Esophagus squamous epithelium (tissue), 5 donors: ENCODE measurements around the gene SPOCK1. TPM values are rescaled to one million over a fixed set of nuclear protein-coding genes. Genes with fewer than 3 reads are reported as not detected.
"Not testable (repeated sequence)": the region's sequence is repeated elsewhere in the genome, so short reads cannot be mapped to it uniquely, and the experiment has no call there.

Source experiments
- DNase-seq: peaks from one replicate; lab custom pipeline; 2025; lab: John Stamatoyannopoulos, UW
- H3K27ac ChIP-seq, 4 donors: fragments of 200-600 bp; sonication (generic); one replicate each; pipeline ENCODE4 v1.5.1; 2016 to 2019; ENCODE audit warnings: mild to moderate bottlenecking in 1 of 4
- H3K27me3 ChIP-seq, 4 donors: fragments of 200-600 bp; sonication (generic); 1 replicate in 3 of 4; 2 replicates in 1 of 4; pipeline versions ENCODE4 v1.5.1 to v1.6.0; 2017 to 2021; ENCODE audit warnings: antibody characterized with exemption in 1 of 4
- H3K36me3 ChIP-seq, 3 donors: fragments of 200-600 bp; sonication (generic); one replicate each; pipeline ENCODE4 v1.5.1; 2016 to 2019
- H3K4me1 ChIP-seq, 3 donors: fragments of 200-600 bp; sonication (generic); one replicate each; pipeline ENCODE4 v1.5.1; 2017 to 2019
- H3K4me3 ChIP-seq, 4 donors: fragments of 200-600 bp; sonication (generic); 1 replicate in 3 of 4; 2 replicates in 1 of 4; pipeline ENCODE4 v1.5.1; 2016 to 2019; ENCODE audit warnings: mild to moderate bottlenecking in 2 of 4, moderate library complexity in 1 of 4
- H3K9me3 ChIP-seq, 3 donors: fragments of 200-600 bp; sonication (generic); one replicate each; pipeline ENCODE4 v1.5.1; 2016 to 2019
- POLR2A ChIP-seq, 4 donors: fragments of 450-650 bp; IDR thresholded peaks; one replicate each; pipeline ENCODE4 v1.6.1; 2017; ENCODE audit warnings: antibody characterized with exemption in 4 of 4, mild to moderate bottlenecking in 4 of 4, moderate library complexity in 3 of 4
- WGBS, 2 donors: methylation state at CpG; one replicate each; pipeline ENCODE4 v1.1.5; 2018; 5-methylcytosine and 5-hydroxymethylcytosine counted together
- intact Hi-C: fragments of 100-400 bp; cut with DNase I; formaldehyde crosslinking; loops from one replicate; pipeline ENCODE4 v1.15.0; 2022
- total RNA-seq, 4 donors: library from RNA; depleted of rRNA; stranded (reverse); fragments of >200 nt; gene quantifications; one replicate each; pipeline ENCODE4 v1.1.0, GENCODE V29; 2016
- TF ChIP-seq, protein P1 (sequence below), 6 experiments: fragments of 450-650 bp in 4 of 6; fragments of 200-600 bp in 2 of 6; sonication (generic) in 2 of 6; IDR thresholded peaks; one replicate each; pipeline ENCODE4 v1.5.1; 2016 to 2019; ENCODE audit warnings: antibody characterized with exemption in 6 of 6, mild to moderate bottlenecking in 4 of 6, moderate library complexity in 4 of 6
- donor health status: DM: yes; HTN: yes; CAD: no.

The SPOCK1 gene
- total RNA-seq, 4 donors from 2014 or later, result 0.99 to 21.9 (median 8.1) TPM

- H3K4me1 ChIP-seq, result no peaks in the 10 kb centered on the region
- H3K4me3 ChIP-seq, result no peak overlapping the region
- WGBS, 2 donors, result 82 to 86% methylated on average over 2 to 4 of the region's 4 CpGs
- no peak for DNase-seq
- no peak for TF ChIP-seq POLR2A (IDR thresholded peaks at IDR 0.05)
- TF ChIP-seq, protein P1, sequence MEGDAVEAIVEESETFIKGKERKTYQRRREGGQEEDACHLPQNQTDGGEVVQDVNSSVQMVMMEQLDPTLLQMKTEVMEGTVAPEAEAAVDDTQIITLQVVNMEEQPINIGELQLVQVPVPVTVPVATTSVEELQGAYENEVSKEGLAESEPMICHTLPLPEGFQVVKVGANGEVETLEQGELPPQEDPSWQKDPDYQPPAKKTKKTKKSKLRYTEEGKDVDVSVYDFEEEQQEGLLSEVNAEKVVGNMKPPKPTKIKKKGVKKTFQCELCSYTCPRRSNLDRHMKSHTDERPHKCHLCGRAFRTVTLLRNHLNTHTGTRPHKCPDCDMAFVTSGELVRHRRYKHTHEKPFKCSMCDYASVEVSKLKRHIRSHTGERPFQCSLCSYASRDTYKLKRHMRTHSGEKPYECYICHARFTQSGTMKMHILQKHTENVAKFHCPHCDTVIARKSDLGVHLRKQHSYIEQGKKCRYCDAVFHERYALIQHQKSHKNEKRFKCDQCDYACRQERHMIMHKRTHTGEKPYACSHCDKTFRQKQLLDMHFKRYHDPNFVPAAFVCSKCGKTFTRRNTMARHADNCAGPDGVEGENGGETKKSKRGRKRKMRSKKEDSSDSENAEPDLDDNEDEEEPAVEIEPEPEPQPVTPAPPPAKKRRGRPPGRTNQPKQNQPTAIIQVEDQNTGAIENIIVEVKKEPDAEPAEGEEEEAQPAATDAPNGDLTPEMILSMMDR (IDR thresholded peaks at IDR 0.05), result no peak
- H3K27ac ChIP-seq, result no peak overlapping the region
- no peaks in the 10 kb centered on the region for H3K36me3 ChIP-seq
- no peaks in the 10 kb centered on the region for H3K9me3 ChIP-seq
- no peaks in the 10 kb centered on the region for H3K27me3 ChIP-seq
- intact Hi-C loops, result no loop called here
Measured at GRCh38 chr5:136984772-136985446, 514.2 kb downstream of the SPOCK1 start.

GRCh38 chr5:136981936-136982335 lies 517.2 kb downstream of the SPOCK1 start:
- intact Hi-C loops, result no loop called here
- no peak for DNase-seq
- Histone ChIP-seq H3K9me3 (no peaks in the 10 kb centered on the region), H3K27ac (no peak overlapping the region), H3K4me3 (no peak overlapping the region), H3K4me1 (no peaks in the 10 kb centered on the region), H3K36me3 (no peaks in the 10 kb centered on the region), H3K27me3 (no peaks in the 10 kb centered on the region)
- WGBS, 2 donors, result 82 to 83% methylated on average over 2 of the region's 2 CpGs
- TF ChIP-seq, protein P1 (IDR thresholded peaks at IDR 0.05), result no peak
- no peak for TF ChIP-seq POLR2A (IDR thresholded peaks at IDR 0.05)

- H3K4me3 ChIP-seq, result no peak overlapping the region
Measured at GRCh38 chr5:136979131-136979530, 520.0 kb downstream of the SPOCK1 start.

DNA sequence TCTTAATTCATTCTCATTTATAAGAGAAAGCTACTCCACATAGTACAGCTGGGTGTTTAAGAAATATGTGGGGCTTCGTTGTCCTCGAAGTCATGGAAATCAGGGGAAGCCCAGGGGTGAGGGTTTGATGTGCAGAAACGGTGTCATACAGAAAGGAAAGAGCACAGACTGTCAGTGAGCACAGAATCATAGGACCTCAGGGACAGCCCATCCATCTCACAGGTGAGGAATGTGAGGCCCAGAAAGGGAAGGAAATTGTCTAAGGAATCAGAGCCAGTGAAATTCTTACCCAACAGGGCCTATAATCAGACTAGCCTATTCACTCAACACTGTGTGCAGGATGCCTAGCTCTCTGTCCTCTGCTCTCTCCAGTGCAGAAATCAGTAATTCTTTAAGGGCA lies 535.6 kb downstream of the SPOCK1 start:
- no peak for DNase-seq

More at GRCh38 chr5:136979131-136979530, 520.0 kb downstream of the SPOCK1 start:
- no peak for TF ChIP-seq POLR2A (IDR thresholded peaks at IDR 0.05)
- TF ChIP-seq, protein P1 (IDR thresholded peaks at IDR 0.05), result no peak
- no peak for DNase-seq
- Histone ChIP-seq H3K4me1 (no peaks in the 10 kb centered on the region), H3K9me3 (no peaks in the 10 kb centered on the region), H3K36me3 (no peaks in the 10 kb centered on the region), H3K27me3 (no peaks in the 10 kb centered on the region), H3K27ac (no peak overlapping the region)
- intact Hi-C loops, result no loop called here
- 80% methylated on average over 3 to 5 of the region's 5 CpGs for WGBS, 2 donors

GRCh38 chr5:136957428-136957827 lies 541.7 kb downstream of the SPOCK1 start:
- 39 to 44% methylated on average over 2 of the region's 2 CpGs for WGBS, 2 donors

More for the DNA sequence above, 535.6 kb downstream of the SPOCK1 start:
- Histone ChIP-seq H3K4me3 (no peak overlapping the region), H3K9me3 (no peaks in the 10 kb centered on the region), H3K27ac (no peak overlapping the region), H3K36me3 (no peaks in the 10 kb centered on the region), H3K27me3 (no peaks in the 10 kb centered on the region), H3K4me1 (no peaks in the 10 kb centered on the region)
- TF ChIP-seq POLR2A (IDR thresholded peaks at IDR 0.05), result no peak
- TF ChIP-seq, protein P1 (IDR thresholded peaks at IDR 0.05), result no peak
- intact Hi-C loops, result no loop called here
- 50 to 61% methylated on average over 3 of the region's 3 CpGs for WGBS, 2 donors

DNA sequence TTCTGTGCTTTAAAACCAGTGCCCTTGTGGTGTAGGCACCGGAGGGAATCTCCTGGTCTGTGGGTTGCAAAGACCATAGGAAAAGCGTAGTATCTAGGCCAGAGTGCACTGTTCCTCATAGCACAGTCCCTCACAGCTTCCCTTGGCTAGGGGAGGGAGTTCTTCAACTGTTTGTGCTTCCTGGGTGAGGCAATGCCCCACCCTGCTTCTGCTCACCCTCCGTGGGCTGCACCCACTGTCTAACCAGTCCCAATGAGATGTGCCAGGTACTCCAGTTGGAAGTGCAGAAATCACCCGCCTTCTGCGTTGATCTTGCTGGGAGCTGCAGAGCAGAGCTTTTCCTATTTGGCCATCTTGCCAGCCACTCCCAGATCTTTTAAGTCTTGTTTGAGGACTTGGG lies 545.0 kb downstream of the SPOCK1 start:
- peaks cover 0 to 11% (median 4%) of the 10 kb centered on the region in 3 donors for H3K4me1 ChIP-seq
- peaks cover 0 to 10% (median 0%) of the 10 kb centered on the region in 4 donors for H3K27me3 ChIP-seq
- H3K4me3 ChIP-seq, H3K36me3 ChIP-seq, DNase-seq, H3K27ac ChIP-seq, intact Hi-C loops, H3K9me3 ChIP-seq: not testable (repeated sequence)
- 76 to 80% methylated on average over 3 to 4 of the region's 5 CpGs for WGBS, 2 donors

More at GRCh38 chr5:136957428-136957827, 541.7 kb downstream of the SPOCK1 start:
- no peak overlapping the region for H3K4me3 ChIP-seq
- no peaks in the 10 kb centered on the region for H3K36me3 ChIP-seq
- no peaks in the 10 kb centered on the region for H3K9me3 ChIP-seq
- peaks cover 0 to 11% (median 4%) of the 10 kb centered on the region in 3 donors for H3K4me1 ChIP-seq
- no peak for DNase-seq
- peaks cover 0 to 10% (median 0%) of the 10 kb centered on the region in 4 donors for H3K27me3 ChIP-seq
- H3K27ac ChIP-seq, result no peak overlapping the region
- TF ChIP-seq, protein P1 (IDR thresholded peaks at IDR 0.05), result no peak
- no peak for TF ChIP-seq POLR2A (IDR thresholded peaks at IDR 0.05)
- intact Hi-C loops, result no loop called here

- H3K27me3 ChIP-seq, result peaks cover 0 to 10% (median 0%) of the 10 kb centered on the region in 4 donors
- intact Hi-C loops, H3K9me3 ChIP-seq, H3K4me3 ChIP-seq, DNase-seq, H3K36me3 ChIP-seq, H3K27ac ChIP-seq: not testable (repeated sequence)
- WGBS, 2 donors, result 27 to 45% methylated on average over 3 to 5 of the region's 8 CpGs
- H3K4me1 ChIP-seq, result peaks cover 0 to 11% (median 4%) of the 10 kb centered on the region in 3 donors
Measured at GRCh38 chr5:136953346-136954069, 545.6 kb downstream of the SPOCK1 start.
